NCI-H2227 (cell line): ENCODE data around the gene SUDS3.

Experiments used
- DNase-seq: peaks from one replicate; lab custom pipeline; 2025; ENCODE audit not compliant: unreplicated experiment; lab: John Stamatoyannopoulos, UW

The SUDS3 gene

GRCh38 chr12:118446247-118446646 is 69.9 kb downstream of the SUDS3 start:
- no peak for DNase-seq

- DNase-seq: no peak
Observed at GRCh38 chr12:118447181-118447580, 70.8 kb downstream of the SUDS3 start.

GRCh38 chr12:118448341-118448740 is 72.0 kb downstream of the SUDS3 start:
- DNase-seq: no peak

GRCh38 chr12:118455327-118455726 is 79.0 kb downstream of the SUDS3 start:
- DNase-seq: no peak

- no peak for DNase-seq
Observed at GRCh38 chr12:118456741-118457140, 80.4 kb downstream of the SUDS3 start.

- DNase-seq: no peak
Observed at GRCh38 chr12:118459110-118459509, 82.8 kb downstream of the SUDS3 start.

- no peak for DNase-seq
Observed at GRCh38 chr12:118463677-118464076, 87.3 kb downstream of the SUDS3 start.

GRCh38 chr12:118465706-118466105 is 89.4 kb downstream of the SUDS3 start:
- no peak for DNase-seq
